Measurements from ENCODE around the gene TCF7L1. TPM values are rescaled to one million over a fixed set of nuclear protein-coding genes. Genes with fewer than 3 reads are reported as not detected.

Gene TCF7L1
- total RNA-seq, 1 experiment from 2014 or later = 1.1 TPM

DNA sequence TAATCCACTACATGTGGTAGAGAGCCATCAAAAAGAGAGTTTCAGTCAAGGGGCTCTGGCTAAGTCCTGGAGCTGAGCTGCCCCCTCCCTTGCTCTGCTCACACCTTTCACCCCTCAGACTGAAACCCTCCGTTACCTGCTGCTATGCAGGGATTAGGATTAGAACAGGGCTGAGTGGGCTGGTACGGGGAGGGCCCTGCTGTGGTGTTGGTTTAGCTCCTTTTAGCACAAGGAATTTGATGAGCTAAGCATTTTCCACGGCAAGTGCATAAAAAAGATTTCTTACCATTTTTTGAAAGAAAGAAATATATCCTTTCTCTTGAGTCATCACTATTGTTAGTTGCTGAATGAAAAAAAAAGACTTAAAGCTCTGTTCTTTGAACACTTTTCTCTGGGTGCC is 46.3 kb downstream of the TCF7L1 start:
- BruUV-seq (replicated peaks) = no TSS peak
- H3K36me3 Mint-ChIP-seq (ENCODE audit: insufficient read depth, unreplicated experiment) = no peaks in the 10 kb centered on the region
- no peaks in the 10 kb centered on the region for H3K9me3 Mint-ChIP-seq (ENCODE audit: unreplicated experiment)
- no peak for DNase-seq (ENCODE audit: unreplicated experiment)
- H3K4me3 Mint-ChIP-seq (ENCODE audit: unreplicated experiment) = no peak overlapping the region
- no peaks in the 10 kb centered on the region for H3K27me3 Mint-ChIP-seq (ENCODE audit: insufficient read depth, unreplicated experiment)
- intact Hi-C loops (cut with micrococcal nuclease) = no loop called here
- CTCF ChIA-PET = interaction anchor here (1.1 to 1.3 kb wide), 2 partner anchors 9 to 119 kb away, joined by 3 to 6 read pairs; no protein-coding TSS in a partner anchor
- POLR2A ChIA-PET = no interaction called here
- H3K4me1 Mint-ChIP-seq (ENCODE audit: insufficient read depth, unreplicated experiment) = no peaks in the 10 kb centered on the region
- TF ChIP-seq, protein P1, sequence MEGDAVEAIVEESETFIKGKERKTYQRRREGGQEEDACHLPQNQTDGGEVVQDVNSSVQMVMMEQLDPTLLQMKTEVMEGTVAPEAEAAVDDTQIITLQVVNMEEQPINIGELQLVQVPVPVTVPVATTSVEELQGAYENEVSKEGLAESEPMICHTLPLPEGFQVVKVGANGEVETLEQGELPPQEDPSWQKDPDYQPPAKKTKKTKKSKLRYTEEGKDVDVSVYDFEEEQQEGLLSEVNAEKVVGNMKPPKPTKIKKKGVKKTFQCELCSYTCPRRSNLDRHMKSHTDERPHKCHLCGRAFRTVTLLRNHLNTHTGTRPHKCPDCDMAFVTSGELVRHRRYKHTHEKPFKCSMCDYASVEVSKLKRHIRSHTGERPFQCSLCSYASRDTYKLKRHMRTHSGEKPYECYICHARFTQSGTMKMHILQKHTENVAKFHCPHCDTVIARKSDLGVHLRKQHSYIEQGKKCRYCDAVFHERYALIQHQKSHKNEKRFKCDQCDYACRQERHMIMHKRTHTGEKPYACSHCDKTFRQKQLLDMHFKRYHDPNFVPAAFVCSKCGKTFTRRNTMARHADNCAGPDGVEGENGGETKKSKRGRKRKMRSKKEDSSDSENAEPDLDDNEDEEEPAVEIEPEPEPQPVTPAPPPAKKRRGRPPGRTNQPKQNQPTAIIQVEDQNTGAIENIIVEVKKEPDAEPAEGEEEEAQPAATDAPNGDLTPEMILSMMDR (IDR thresholded peaks at IDR 0.05; ENCODE audit: unreplicated experiment) = no peak
- no peak overlapping the region for H3K27ac Mint-ChIP-seq (ENCODE audit: low read depth, unreplicated experiment)

DNA sequence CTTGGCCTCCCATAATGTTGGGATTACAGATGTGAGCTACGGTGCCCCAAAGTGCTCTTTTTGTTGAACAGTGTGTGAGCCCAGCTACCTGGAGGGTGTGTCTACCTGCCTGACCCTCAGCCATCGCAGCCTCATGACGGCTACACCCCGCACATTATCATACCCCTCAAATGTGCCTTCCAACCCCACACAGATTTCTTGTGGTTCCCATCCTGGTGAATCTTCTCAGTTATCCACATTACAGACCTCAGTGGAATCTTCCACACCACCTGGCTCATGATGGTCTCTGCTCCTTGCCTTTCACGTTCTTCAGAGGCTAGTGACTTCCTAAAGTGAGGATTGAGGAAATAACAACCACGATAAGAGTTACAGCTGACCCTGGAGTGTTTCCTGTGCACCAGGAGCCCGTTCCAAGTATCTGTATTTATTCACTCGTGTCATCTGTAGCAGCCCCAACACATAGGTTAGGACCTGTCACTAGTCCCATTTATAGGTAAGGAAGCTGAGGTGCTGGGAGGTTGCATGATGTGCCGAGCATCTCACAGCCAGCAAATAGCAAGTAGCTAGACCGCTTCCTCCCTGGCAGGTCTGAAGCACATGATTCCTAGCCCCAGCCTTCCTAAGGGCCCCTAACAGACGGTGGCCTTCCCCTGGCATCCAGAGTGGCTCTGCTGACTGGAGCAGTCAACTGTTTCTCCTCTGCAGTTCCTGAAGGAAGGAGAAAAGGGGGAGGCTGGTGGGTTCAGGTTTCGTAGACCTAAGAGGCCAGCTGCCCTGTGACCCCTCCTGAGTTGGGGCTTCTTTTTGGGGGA is 47.3 kb downstream of the TCF7L1 start:
- DNase-seq (ENCODE audit: unreplicated experiment) = no peak
- Mint-ChIP-seq H3K27me3 (ENCODE audit: insufficient read depth, unreplicated experiment) (no peaks in the 10 kb centered on the region), H3K9me3 (ENCODE audit: unreplicated experiment) (no peaks in the 10 kb centered on the region), H3K4me1 (ENCODE audit: insufficient read depth, unreplicated experiment) (no peaks in the 10 kb centered on the region), H3K27ac (ENCODE audit: low read depth, unreplicated experiment) (no peak overlapping the region), H3K4me3 (ENCODE audit: unreplicated experiment) (no peak overlapping the region), H3K36me3 (ENCODE audit: insufficient read depth, unreplicated experiment) (no peaks in the 10 kb centered on the region)
- POLR2A ChIA-PET = no interaction called here
- CTCF ChIA-PET = interaction anchor here (0.8 to 1.3 kb wide), 2 partner anchors 8 to 17 kb away, joined by 3 read pairs; no protein-coding TSS in a partner anchor
- TF ChIP-seq, protein P1 (IDR thresholded peaks at IDR 0.05; ENCODE audit: unreplicated experiment) = no peak
- intact Hi-C loops (cut with micrococcal nuclease) = no loop called here
- no TSS peak for BruUV-seq (replicated peaks)

DNA sequence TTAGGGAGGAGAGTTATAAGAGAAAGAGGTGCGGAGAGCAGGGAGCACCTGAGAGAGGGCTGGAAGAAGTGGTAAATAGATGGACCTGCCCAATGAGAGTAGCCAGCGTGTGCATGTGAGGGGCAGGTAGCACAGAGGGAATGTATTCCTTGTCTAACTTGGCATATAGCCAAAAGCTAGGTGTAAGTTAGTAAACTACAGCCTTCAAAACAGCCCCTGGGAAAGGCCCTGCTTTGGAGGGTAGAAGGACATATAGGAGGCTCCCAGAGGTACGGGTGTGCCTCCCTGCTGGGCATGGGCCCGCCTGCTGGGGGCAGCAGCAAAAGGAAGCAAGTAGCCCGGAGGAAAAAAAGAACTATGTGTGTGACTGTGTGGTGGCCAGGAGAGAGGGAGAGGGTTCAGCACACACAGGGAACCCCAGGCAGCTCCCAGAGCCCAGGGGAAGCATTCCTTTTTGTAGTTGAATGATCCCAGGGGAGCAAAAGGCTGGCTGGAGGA is 48.0 kb downstream of the TCF7L1 start:
- H3K4me1 Mint-ChIP-seq (ENCODE audit: insufficient read depth, unreplicated experiment) = no peaks in the 10 kb centered on the region
- BruUV-seq (replicated peaks) = no TSS peak
- H3K27ac Mint-ChIP-seq (ENCODE audit: low read depth, unreplicated experiment) = no peak overlapping the region
- no peak for DNase-seq (ENCODE audit: unreplicated experiment)
- H3K4me3 Mint-ChIP-seq (ENCODE audit: unreplicated experiment) = no peak overlapping the region
- H3K9me3 Mint-ChIP-seq (ENCODE audit: unreplicated experiment) = no peaks in the 10 kb centered on the region
- ChIA-PET CTCF (interaction anchor here (0.8 kb wide), 1 partner anchor 17 kb away, joined by 3 read pairs; no protein-coding TSS in a partner anchor), POLR2A (no interaction called here)
- TF ChIP-seq, protein P1 (IDR thresholded peaks at IDR 0.05; ENCODE audit: unreplicated experiment) = no peak
- intact Hi-C loops (cut with micrococcal nuclease) = no loop called here
- H3K27me3 Mint-ChIP-seq (ENCODE audit: insufficient read depth, unreplicated experiment) = no peaks in the 10 kb centered on the region
- H3K36me3 Mint-ChIP-seq (ENCODE audit: insufficient read depth, unreplicated experiment) = no peaks in the 10 kb centered on the region

DNA sequence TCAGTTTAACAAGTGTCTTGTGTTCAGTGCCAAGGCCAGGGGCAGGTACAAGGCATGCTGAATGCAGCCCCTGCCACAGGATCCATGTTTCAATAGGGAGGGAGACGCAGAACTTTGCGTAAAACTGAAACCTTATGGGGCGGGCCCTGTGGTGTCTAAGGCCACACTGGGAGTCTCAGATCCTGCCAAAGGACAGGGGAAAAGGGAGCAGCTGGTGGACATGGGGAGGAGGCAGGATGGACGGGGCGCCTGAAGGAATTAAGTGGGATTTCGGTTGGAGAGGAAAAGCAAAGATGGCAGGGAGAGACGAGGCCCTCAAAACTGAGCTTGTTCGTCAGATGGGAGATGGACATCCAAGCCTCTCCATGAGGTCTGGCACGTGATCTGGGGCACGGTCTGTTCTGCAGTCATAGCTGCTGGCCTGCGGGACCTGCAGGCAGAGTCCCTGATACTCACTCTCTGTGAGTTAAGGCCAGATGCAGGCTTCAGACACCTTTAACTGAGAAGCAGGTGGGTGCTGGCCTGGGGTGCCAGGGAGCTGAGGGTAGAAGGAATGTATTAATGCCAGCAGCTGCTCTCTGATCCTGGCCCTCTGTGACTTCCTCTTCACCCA is 48.8 kb downstream of the TCF7L1 start:
- Mint-ChIP-seq H3K27ac (ENCODE audit: low read depth, unreplicated experiment) (no peak overlapping the region), H3K27me3 (ENCODE audit: insufficient read depth, unreplicated experiment) (no peaks in the 10 kb centered on the region), H3K4me3 (ENCODE audit: unreplicated experiment) (no peak overlapping the region), H3K9me3 (ENCODE audit: unreplicated experiment) (no peaks in the 10 kb centered on the region), H3K36me3 (ENCODE audit: insufficient read depth, unreplicated experiment) (no peaks in the 10 kb centered on the region), H3K4me1 (ENCODE audit: insufficient read depth, unreplicated experiment) (no peaks in the 10 kb centered on the region)
- intact Hi-C loops (cut with micrococcal nuclease) = no loop called here
- BruUV-seq (replicated peaks) = no TSS peak
- TF ChIP-seq, protein P1 (IDR thresholded peaks at IDR 0.05; ENCODE audit: unreplicated experiment) = no peak
- ChIA-PET POLR2A (no interaction called here), CTCF (no interaction called here)
- no peak for DNase-seq (ENCODE audit: unreplicated experiment)
